Activated CD8-positive, alpha-beta memory T cell treated with anti-CD3 and anti-CD28 coated beads, Interleukin-2, amount 10 ng/mL, durations not matched to agents 7 days and 5 days (primary cell): ENCODE measurements around the gene SRSF4. TPM values are rescaled to one million over a fixed set of nuclear protein-coding genes. Genes with fewer than 3 reads are reported as not detected.

ENCODE experiments used
- ATAC-seq: fragments of 150-1000 bp; cut with Tn5 transposase; one replicate; pipeline ENCODE4 v1.10.0; 2021; ENCODE audit warnings: moderate library complexity
- CTCF ChIA-PET: fragments of 350-600 bp; sonication (Branson Sonifier 250); formaldehyde crosslinking; loops from one replicate; lab custom pipeline; 2021; ENCODE audit warnings: antibody characterized with exemption; lab: Charles Lee
- DNase-seq: peaks from one replicate; pipeline ENCODE4 v3.0.0-alpha.2; 2020
- H3K27ac Mint-ChIP-seq: one replicate; pipeline ENCODE4 v1.8.0; 2021; ENCODE audit warnings: mild to moderate bottlenecking, mixed read lengths
- H3K27me3 Mint-ChIP-seq: one replicate; pipeline ENCODE4 v1.8.0; 2021; ENCODE audit warnings: mixed read lengths
- H3K36me3 Mint-ChIP-seq: one replicate; pipeline ENCODE4 v1.8.0; 2021; ENCODE audit warnings: mild to moderate bottlenecking, mixed read lengths
- H3K4me1 Mint-ChIP-seq: one replicate; pipeline ENCODE4 v1.8.0; 2021; ENCODE audit warnings: mixed read lengths
- H3K4me3 Mint-ChIP-seq: one replicate; pipeline ENCODE4 v1.8.0; 2021; ENCODE audit warnings: mild to moderate bottlenecking, moderate library complexity, mixed read lengths
- H3K9me3 Mint-ChIP-seq: one replicate; pipeline ENCODE4 v1.8.0; 2022; ENCODE audit warnings: low read depth, mixed read lengths
- total RNA-seq, 2 experiments: library from RNA; stranded (reverse); gene quantifications; one replicate each; pipeline ENCODE4 v1.2.3, GENCODE V29; 2021

Gene SRSF4
- total RNA-seq, 2 experiments from 2014 or later = 145 to 147 TPM

- H3K4me1 Mint-ChIP-seq = peaks cover 4% of the 10 kb centered on the region
- H3K9me3 Mint-ChIP-seq = no peaks in the 10 kb centered on the region
- DNase-seq (peak; percentile 77), ATAC-seq (peak; percentile 71)
- no peaks in the 10 kb centered on the region for H3K36me3 Mint-ChIP-seq
- H3K4me3 Mint-ChIP-seq = peak overlapping the region; percentile 63
- CTCF ChIA-PET = interaction anchor here (1.1 to 2.5 kb wide), 8 partner anchors 12 to 248 kb away, joined by 3 to 10 read pairs (median 6); partner anchors contain the start of gene SRSF4
- no peak overlapping the region for H3K27ac Mint-ChIP-seq
- peaks cover 36% of the 10 kb centered on the region for H3K27me3 Mint-ChIP-seq
These were observed 57.1 kb downstream of the SRSF4 start for GRCh38 chr1:29124366-29125236.

GRCh38 chr1:29123887-29124365, 57.8 kb downstream of the SRSF4 start, which contains the start of gene TMEM200B:
TSS of gene TMEM200B (minus strand) at chr1:29123903. CDS start at chr1:29121828, 2,075 bp downstream.
- H3K27ac Mint-ChIP-seq = no peak within 1 kb of the TSS
- H3K9me3 Mint-ChIP-seq = no peaks in the 10 kb centered on the region
- ATAC-seq (peak; percentile 11), DNase-seq (no peak)
- no peaks in the 10 kb centered on the region for H3K36me3 Mint-ChIP-seq
- H3K4me1 Mint-ChIP-seq = peaks cover 4% of the 10 kb centered on the region
- peak within 1 kb of the TSS; percentile 63 for H3K4me3 Mint-ChIP-seq
- CTCF ChIA-PET = interaction anchor here (0.8 to 2.5 kb wide), 8 partner anchors 11 to 247 kb away, joined by 3 to 10 read pairs (median 6); partner anchors contain the start of gene SRSF4
- H3K27me3 Mint-ChIP-seq = peaks cover 36% of the 10 kb centered on the region

DNA sequence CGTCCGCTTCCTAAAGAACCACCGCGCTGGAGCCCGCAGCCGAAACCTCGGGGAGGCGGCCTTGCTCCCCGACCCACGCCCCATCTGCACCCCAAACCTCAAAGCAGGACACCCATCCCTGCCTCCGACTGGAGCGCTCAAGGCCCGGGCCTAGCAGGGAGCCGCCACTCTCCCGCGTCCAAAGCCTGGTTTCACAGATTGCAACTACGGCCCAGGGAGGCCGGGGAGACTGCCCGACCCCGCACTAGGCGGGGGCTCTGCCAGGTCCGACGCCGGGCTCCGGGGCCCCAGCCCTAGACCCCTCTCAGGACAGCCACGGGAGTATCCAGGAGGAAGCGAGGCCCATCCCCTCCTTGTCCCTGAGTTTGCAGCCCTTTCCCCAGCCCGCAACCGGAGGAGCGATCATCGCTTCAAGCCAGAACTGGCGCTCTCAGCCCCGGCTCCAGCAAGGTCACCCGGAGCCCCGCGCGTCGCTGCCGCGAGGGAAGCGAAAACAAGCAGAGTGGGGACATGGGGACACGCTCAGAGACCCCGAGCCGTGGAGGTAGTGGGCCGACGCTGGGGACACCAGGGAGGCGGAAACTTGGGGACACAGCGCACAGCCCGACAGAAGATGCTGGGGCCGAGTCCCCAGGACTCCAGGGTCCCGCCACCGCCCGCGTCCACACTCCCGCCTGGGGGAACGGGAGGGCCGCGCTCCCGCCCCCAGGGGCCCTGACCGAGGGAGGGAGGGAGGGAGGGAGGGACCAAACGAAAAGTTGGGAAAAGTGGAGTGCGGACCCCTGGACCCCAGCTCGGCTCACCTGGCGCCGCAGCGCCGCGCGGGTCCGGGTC, 58.4 kb downstream of the SRSF4 start:
- Mint-ChIP-seq H3K36me3 (no peaks in the 10 kb centered on the region), H3K4me1 (peaks cover 4% of the 10 kb centered on the region), H3K9me3 (no peaks in the 10 kb centered on the region), H3K4me3 (peak overlapping the region; percentile 61), H3K27ac (no peak overlapping the region), H3K27me3 (peaks cover 36% of the 10 kb centered on the region)
- no peak for ATAC-seq
- no peak for DNase-seq
- CTCF ChIA-PET = interaction anchor here (0.8 to 3.9 kb wide), 9 partner anchors 10 to 246 kb away, joined by 3 to 23 read pairs (median 8); partner anchors contain the start of gene SRSF4

- CTCF ChIA-PET = interaction anchor here (1.4 to 3.9 kb wide), 6 partner anchors 9 to 246 kb away, joined by 3 to 23 read pairs (median 6); partner anchors contain the start of gene EPB41
- DNase-seq (no peak), ATAC-seq (no peak)
- Mint-ChIP-seq H3K4me3 (no peak overlapping the region), H3K9me3 (no peaks in the 10 kb centered on the region), H3K27me3 (peaks cover 33% of the 10 kb centered on the region), H3K27ac (no peak overlapping the region), H3K4me1 (peaks cover 4% of the 10 kb centered on the region), H3K36me3 (no peaks in the 10 kb centered on the region)
These were observed 59.0 kb downstream of the SRSF4 start for GRCh38 chr1:29122682-29123052.

GRCh38 chr1:29121936-29122681, 59.6 kb downstream of the SRSF4 start:
- H3K9me3 Mint-ChIP-seq = no peaks in the 10 kb centered on the region
- H3K27ac Mint-ChIP-seq = no peak overlapping the region
- no peak overlapping the region for H3K4me3 Mint-ChIP-seq
- peaks cover 33% of the 10 kb centered on the region for H3K27me3 Mint-ChIP-seq
- peaks cover under 1% of the 10 kb centered on the region for H3K36me3 Mint-ChIP-seq
- peaks cover 4% of the 10 kb centered on the region for H3K4me1 Mint-ChIP-seq
- DNase-seq = no peak
- CTCF ChIA-PET = interaction anchor here (1.0 to 3.9 kb wide), 10 partner anchors 8 to 246 kb away, joined by 3 to 23 read pairs (median 4); partner anchors contain the start of gene EPB41
- no peak for ATAC-seq

GRCh38 chr1:29121516-29121935, 60.2 kb downstream of the SRSF4 start:
- H3K9me3 Mint-ChIP-seq = no peaks in the 10 kb centered on the region
- H3K4me3 Mint-ChIP-seq = no peak overlapping the region
- CTCF ChIA-PET = interaction anchor here (1.0 to 3.9 kb wide), 10 partner anchors 8 to 245 kb away, joined by 3 to 23 read pairs (median 4); partner anchors contain the start of gene EPB41
- no peak overlapping the region for H3K27ac Mint-ChIP-seq
- peak; percentile 4 for ATAC-seq
- DNase-seq = no peak
- peaks cover 3% of the 10 kb centered on the region for H3K36me3 Mint-ChIP-seq
- peaks cover 4% of the 10 kb centered on the region for H3K4me1 Mint-ChIP-seq
- H3K27me3 Mint-ChIP-seq = peaks cover 33% of the 10 kb centered on the region

DNA sequence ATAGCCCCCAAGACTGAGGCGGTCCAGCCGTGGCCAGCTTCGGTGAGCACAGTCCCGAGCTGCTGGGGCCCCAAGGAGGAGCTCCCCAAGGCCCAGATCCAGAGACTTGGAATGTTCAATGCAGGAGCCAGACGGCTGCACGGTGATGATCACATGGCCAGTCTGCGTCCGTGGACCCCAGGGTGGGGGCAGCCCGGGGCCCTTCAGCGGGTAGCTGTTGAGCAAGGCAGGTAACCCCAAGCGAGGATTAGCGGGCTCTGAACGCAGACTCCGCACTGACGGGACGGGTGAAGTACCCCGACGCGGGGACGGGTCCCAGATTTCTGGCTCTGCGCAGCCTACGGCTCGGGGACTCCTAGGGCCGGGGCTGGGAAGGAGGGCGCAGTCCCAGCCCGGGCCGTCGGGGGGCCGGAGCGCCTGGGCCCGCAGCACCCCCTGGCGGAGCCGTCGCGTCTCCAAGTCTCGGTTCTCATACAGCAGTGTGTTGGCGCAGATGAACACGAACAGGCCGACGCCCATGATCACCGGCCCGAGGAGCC, 60.7 kb downstream of the SRSF4 start:
- Mint-ChIP-seq H3K9me3 (no peaks in the 10 kb centered on the region), H3K4me3 (no peak overlapping the region), H3K27ac (no peak overlapping the region), H3K27me3 (peaks cover 27% of the 10 kb centered on the region), H3K4me1 (peaks cover 4% of the 10 kb centered on the region), H3K36me3 (peaks cover 5% of the 10 kb centered on the region)
- DNase-seq (peak; percentile 77), ATAC-seq (peak; percentile 69)
- CTCF ChIA-PET = interaction anchor here (0.9 to 3.9 kb wide), 8 partner anchors 7 to 245 kb away, joined by 3 to 23 read pairs (median 4); no protein-coding TSS in a partner anchor

DNA sequence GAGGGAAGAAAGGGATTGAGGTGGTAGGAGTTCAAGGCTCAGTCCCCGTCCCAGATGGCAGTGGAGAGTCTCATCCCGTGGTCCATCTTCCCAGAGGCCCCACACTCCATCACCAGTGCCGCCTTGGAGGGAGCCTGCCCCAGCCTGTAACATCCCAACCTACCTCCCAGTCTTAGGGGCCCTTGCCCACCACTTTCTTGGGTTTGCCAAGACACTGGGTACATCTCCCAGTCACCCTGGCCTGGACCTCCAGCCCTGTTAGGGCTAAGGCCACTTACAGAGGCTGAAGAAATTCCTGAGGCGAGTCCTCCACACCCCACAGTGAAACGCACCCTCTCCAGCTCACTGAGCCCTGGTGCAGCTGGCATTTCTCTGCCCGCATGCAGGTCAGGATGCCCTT, 61.3 kb downstream of the SRSF4 start:
- H3K4me1 Mint-ChIP-seq = peaks cover 4% of the 10 kb centered on the region
- no peaks in the 10 kb centered on the region for H3K9me3 Mint-ChIP-seq
- no peak overlapping the region for H3K27ac Mint-ChIP-seq
- peaks cover 5% of the 10 kb centered on the region for H3K36me3 Mint-ChIP-seq
- DNase-seq = no peak
- no peak overlapping the region for H3K4me3 Mint-ChIP-seq
- CTCF ChIA-PET = interaction anchor here (0.9 to 3.9 kb wide), 6 partner anchors 17 to 238 kb away, joined by 3 to 23 read pairs (median 4); partner anchors contain the start of gene SRSF4
- H3K27me3 Mint-ChIP-seq = peaks cover 21% of the 10 kb centered on the region
- no peak for ATAC-seq

- Mint-ChIP-seq H3K27me3 (peaks cover 17% of the 10 kb centered on the region), H3K27ac (no peak overlapping the region), H3K4me3 (no peak overlapping the region), H3K36me3 (peaks cover 6% of the 10 kb centered on the region), H3K4me1 (peaks cover 4% of the 10 kb centered on the region), H3K9me3 (no peaks in the 10 kb centered on the region)
- DNase-seq (no peak), ATAC-seq (no peak)
- CTCF ChIA-PET = interaction anchor here (0.8 to 3.9 kb wide), 5 partner anchors 62 to 235 kb away, joined by 3 to 23 read pairs (median 3); partner anchors contain the start of gene SRSF4
These were observed 62.4 kb downstream of the SRSF4 start for GRCh38 chr1:29119121-29119929.

DNA sequence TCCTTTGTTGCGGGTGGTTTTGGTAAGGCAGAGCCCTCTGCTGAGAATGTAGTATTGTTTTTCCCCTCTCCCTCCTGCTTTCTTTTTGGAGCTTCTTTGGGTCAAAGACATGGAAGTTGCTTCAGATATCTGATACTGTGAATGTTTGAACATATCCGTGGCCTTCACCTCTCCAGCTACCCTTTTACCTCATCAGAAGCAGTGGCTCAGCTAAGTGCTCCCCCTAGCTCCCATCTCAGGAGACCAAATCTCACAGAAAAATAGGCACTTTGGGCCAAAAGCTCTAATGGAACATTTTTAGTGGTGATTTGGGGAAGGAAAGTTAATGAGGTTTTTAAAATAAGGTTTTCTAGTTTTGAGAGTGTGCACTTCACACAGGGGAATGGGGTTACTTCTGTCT, 64.3 kb downstream of the SRSF4 start:
- no peak overlapping the region for H3K27ac Mint-ChIP-seq
- H3K36me3 Mint-ChIP-seq = peaks cover 8% of the 10 kb centered on the region
- CTCF ChIA-PET = interaction anchor here (1.0 to 2.1 kb wide), 3 partner anchors 233 to 240 kb away, joined by 4 to 6 read pairs (median 5); no protein-coding TSS in a partner anchor
- peaks cover 12% of the 10 kb centered on the region for H3K4me1 Mint-ChIP-seq
- H3K9me3 Mint-ChIP-seq = no peaks in the 10 kb centered on the region
- H3K27me3 Mint-ChIP-seq = peaks cover 10% of the 10 kb centered on the region
- DNase-seq = no peak
- H3K4me3 Mint-ChIP-seq = no peak overlapping the region
- no peak for ATAC-seq

GRCh38 chr1:29114654-29115053, 67.0 kb downstream of the SRSF4 start:
- DNase-seq (no peak), ATAC-seq (no peak)
- no peak overlapping the region for H3K4me3 Mint-ChIP-seq
- peaks cover 16% of the 10 kb centered on the region for H3K36me3 Mint-ChIP-seq
- H3K9me3 Mint-ChIP-seq = no peaks in the 10 kb centered on the region
- H3K27me3 Mint-ChIP-seq = no peaks in the 10 kb centered on the region
- H3K27ac Mint-ChIP-seq = no peak overlapping the region
- peaks cover 10% of the 10 kb centered on the region for H3K4me1 Mint-ChIP-seq
- CTCF ChIA-PET = interaction anchor here (2.2 to 4.3 kb wide), 4 partner anchors 8 to 238 kb away, joined by 8 to 12 read pairs (median 12); no protein-coding TSS in a partner anchor
